HEK293 (cell line): Measurements from ENCODE around the gene SLC25A39.

Experiments used
- CTCF ChIA-PET: fragments of 350-600 bp; formaldehyde crosslinking; extraction: SDS; loops from one replicate; lab custom pipeline; 2021; ENCODE audit warnings: antibody characterized with exemption; lab: Yijun Ruan, JAX
- POLR2A ChIA-PET: fragments of 300-600 bp; formaldehyde crosslinking; extraction: SDS; loops from one replicate; lab custom pipeline; 2020; ENCODE audit warnings: antibody characterized with exemption, inconsistent platforms; lab: Yijun Ruan, JAX
- H3K27ac ChIP-seq: fragments of 200-500 bp; sonication (Bioruptor generic); 2 replicates; pipeline ENCODE4 v1.5.1; 2014; ENCODE audit warnings: low read depth, low read length, control low read depth, inconsistent platforms; ENCODE audit errors: extremely low read depth
- H3K36me3 ChIP-seq, 2 experiments: fragments of 200-500 bp in 1 of 2; sonication (Bioruptor generic) in 1 of 2; 1 replicate in 1 of 2; 2 replicates in 1 of 2; pipeline ENCODE4 v1.5.1; 2014 to 2017; ENCODE audit warnings: inconsistent platforms in 2 of 2, low read length in 2 of 2; ENCODE audit not compliant: control insufficient read depth in 2 of 2, insufficient read depth in 1 of 2
- H3K4me1 ChIP-seq: fragments of 200-500 bp; sonication (Bioruptor generic); 2 replicates; pipeline ENCODE4 v1.5.1; 2014; ENCODE audit warnings: mild to moderate bottlenecking, low read length, inconsistent platforms; ENCODE audit not compliant: control insufficient read depth, insufficient read depth
- H3K4me3 ChIP-seq: 2 replicates; pipeline ENCODE4 v1.5.1; 2011; ENCODE audit warnings: low read depth, mild to moderate bottlenecking, control low read depth, low read length, moderate library complexity
- H3K9me3 ChIP-seq: fragments of 200-500 bp; sonication (Bioruptor generic); 2 replicates; pipeline ENCODE4 v1.5.1; 2014; ENCODE audit warnings: low read depth, low read length, inconsistent platforms; ENCODE audit not compliant: control insufficient read depth, insufficient read depth
- ATF2 ChIP-seq: fragments of 450-650 bp; formaldehyde crosslinking; IDR thresholded peaks from 2 replicates; pipeline ENCODE4 v1.5.1; 2016; ENCODE audit warnings: missing biosample characterization, missing genetic modification characterization, low read depth
- HIC1 ChIP-seq: fragments of 450-650 bp; formaldehyde crosslinking; IDR thresholded peaks from 2 replicates; pipeline ENCODE4 v1.5.1; 2016; ENCODE audit warnings: missing biosample characterization, missing genetic modification characterization
- HOXD13 ChIP-seq: sonication (generic); formaldehyde crosslinking; IDR thresholded peaks from 2 replicates; pipeline ENCODE4 v1.8.0; 2022; ENCODE audit warnings: missing genetic modification reagents, borderline replicate concordance
- KLF10 ChIP-seq: fragments of 450-650 bp; IDR thresholded peaks from 2 replicates; pipeline ENCODE4 v1.5.1; 2018; ENCODE audit warnings: missing biosample characterization, mild to moderate bottlenecking, missing genetic modification characterization
- KLF8 ChIP-seq: fragments of 450-650 bp; formaldehyde crosslinking; IDR thresholded peaks from 2 replicates; pipeline ENCODE4 v1.5.1; 2016; ENCODE audit warnings: missing biosample characterization, missing genetic modification characterization
- OSR2 ChIP-seq: fragments of 450-650 bp; formaldehyde crosslinking; IDR thresholded peaks from 2 replicates; pipeline ENCODE4 v1.5.1; 2016; ENCODE audit warnings: missing biosample characterization, missing genetic modification characterization
- SCRT2 ChIP-seq: fragments of 450-650 bp; formaldehyde crosslinking; IDR thresholded peaks from 2 replicates; pipeline ENCODE4 v1.5.1; 2016; ENCODE audit warnings: missing biosample characterization, missing genetic modification characterization
- ZNF23 ChIP-seq: fragments of 450-650 bp; formaldehyde crosslinking; IDR thresholded peaks from 2 replicates; pipeline ENCODE4 v1.5.1; 2016; ENCODE audit warnings: missing biosample characterization, missing genetic modification characterization, borderline replicate concordance
- ZNF488 ChIP-seq: fragments of 450-650 bp; formaldehyde crosslinking; IDR thresholded peaks from 2 replicates; pipeline ENCODE4 v1.5.1; 2016; ENCODE audit warnings: missing biosample characterization, missing genetic modification characterization
- ZNF514 ChIP-seq: fragments of 450-650 bp; formaldehyde crosslinking; IDR thresholded peaks from 2 replicates; pipeline ENCODE4 v1.5.1; 2016; ENCODE audit warnings: missing biosample characterization, missing genetic modification characterization
- ZSCAN18 ChIP-seq: fragments of 450-650 bp; formaldehyde crosslinking; IDR thresholded peaks from 2 replicates; pipeline ENCODE4 v1.5.1; 2016; ENCODE audit warnings: missing biosample characterization, missing genetic modification characterization

The SLC25A39 gene

GRCh38 chr17:44323359-44324091 is 1.1 kb downstream of the SLC25A39 start:
- H3K9me3 ChIP-seq, result no peaks in the 10 kb centered on the region
- H3K4me3 ChIP-seq, result peak overlapping the region; percentile 88
- TF ChIP-seq ATF2 (tag by site-specific recombination) (no peak), KLF10 (no peak), HOXD13 (CRISPR knock-in tag) (no peak), KLF8 (tag by site-specific recombination) (0 out of 2 replicates have a peak, but pooled peaks have one; percentile 13), SCRT2 (peak; percentile 50), ZNF23 (no peak)
- peaks cover 3 to 42% of the 10 kb centered on the region in 2 experiments; a peak in 2 of 3 replicates for H3K36me3 ChIP-seq
- peak overlapping the region; percentile 56; the same call in 1 of the 2 replicates for H3K27ac ChIP-seq
- H3K4me1 ChIP-seq, result 0 out of 2 replicates have a peak, but pooled peaks cover 3% of the 10 kb centered on the region
- ChIA-PET POLR2A (interaction anchor here (0.5 to 2.4 kb wide), 9 partner anchors 8 to 279 kb away, joined by 3 to 11 read pairs (median 7); partner anchors contain the start of gene UBTF), CTCF (interaction anchor here (0.9 to 1.8 kb wide), 5 partner anchors 15 to 120 kb away, joined by 3 to 5 read pairs (median 4); partner anchors contain the start of gene GRN)

GRCh38 chr17:44322236-44322895 is 2.3 kb downstream of the SLC25A39 start:
- no peak overlapping the region for H3K27ac ChIP-seq
- TF ChIP-seq ZNF488 (tag by site-specific recombination), result no peak
- TF ChIP-seq HIC1 (tag by site-specific recombination), result peak; percentile 80
- no peak for TF ChIP-seq ZNF514 (tag by site-specific recombination)
- TF ChIP-seq ZSCAN18, result no peak
- TF ChIP-seq OSR2 (tag by site-specific recombination), result no peak; the same call in 1 of the 2 replicates
- H3K4me1 ChIP-seq, result 0 out of 2 replicates have a peak, but pooled peaks cover 3% of the 10 kb centered on the region
- peaks cover 3 to 42% of the 10 kb centered on the region in 2 experiments; a peak in 2 of 3 replicates for H3K36me3 ChIP-seq
- no peaks in the 10 kb centered on the region for H3K9me3 ChIP-seq
- CTCF ChIA-PET, result interaction anchor here (0.6 to 1.3 kb wide), 2 partner anchors 9 to 105 kb away, joined by 3 to 8 read pairs; no protein-coding TSS in a partner anchor
- H3K4me3 ChIP-seq, result no peak overlapping the region
- POLR2A ChIA-PET, result interaction anchor here (0.7 to 2.1 kb wide), 2 partner anchors 101 to 280 kb away, joined by 4 to 7 read pairs; no protein-coding TSS in a partner anchor
